ENCODE data around the gene GPHN.
"Not testable (repeated sequence)": the region's sequence is repeated elsewhere in the genome, so short reads cannot be mapped to it uniquely, and the experiment has no call there.

The GPHN gene

DNA sequence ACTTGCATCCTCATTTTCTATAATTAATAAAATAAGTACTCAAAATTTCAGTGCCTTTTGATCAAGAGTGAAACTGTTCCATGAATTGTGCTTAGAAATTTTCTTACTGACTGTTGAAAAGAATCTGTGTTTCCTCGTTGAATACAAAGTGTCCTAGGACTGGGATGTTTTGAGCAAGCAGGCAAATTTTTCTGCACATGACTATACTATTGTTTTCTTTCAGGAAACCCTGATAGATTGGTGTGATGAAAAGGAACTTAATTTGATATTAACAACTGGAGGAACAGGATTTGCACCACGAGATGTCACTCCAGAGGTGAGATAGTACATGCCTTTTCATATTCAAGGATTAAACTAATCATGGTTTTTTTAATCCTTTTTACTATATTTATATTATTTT is 316.3 kb downstream of the GPHN start:
- no peak overlapping the region for H3K4me3 ChIP-seq (ENCODE audit: control insufficient read depth, low read depth, low read length)
- DNase-seq (ENCODE audit: low read depth), result no peak
- TF ChIP-seq CTCF (conservative IDR thresholded peaks at IDR 0.05; ENCODE audit: control insufficient read depth, insufficient read depth, low read depth, low read length), result no peak

DNA sequence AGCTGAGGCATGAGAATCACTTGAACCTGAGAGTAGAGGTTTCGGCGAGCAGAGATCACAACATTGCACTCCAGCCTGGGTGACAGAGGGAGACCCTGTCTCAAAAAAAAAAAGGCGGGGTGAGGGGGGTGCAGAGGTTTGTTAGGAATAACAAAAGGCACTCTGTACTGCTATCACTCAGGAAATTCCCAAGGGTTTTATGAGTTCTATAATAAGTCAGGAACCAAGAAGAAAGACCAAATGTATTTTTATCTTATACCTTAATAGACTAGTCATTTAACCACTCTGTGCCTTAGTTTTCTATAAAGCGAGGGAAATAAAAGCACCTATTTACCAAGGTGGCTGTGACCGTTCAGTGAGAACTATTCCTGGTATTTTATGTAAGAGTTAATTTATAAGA is 319.2 kb downstream of the GPHN start:
- TF ChIP-seq CTCF (conservative IDR thresholded peaks at IDR 0.05; ENCODE audit: control insufficient read depth, insufficient read depth, low read depth, low read length), result no peak
- H3K4me3 ChIP-seq (ENCODE audit: control insufficient read depth, low read depth, low read length), result no peak overlapping the region
- no peak for DNase-seq (ENCODE audit: low read depth)

GRCh38 chr14:66831173-66831572 is 323.2 kb downstream of the GPHN start:
- DNase-seq (ENCODE audit: low read depth), result no peak
- no peak for TF ChIP-seq CTCF (conservative IDR thresholded peaks at IDR 0.05; ENCODE audit: control insufficient read depth, insufficient read depth, low read depth, low read length)
- H3K4me3 ChIP-seq (ENCODE audit: control insufficient read depth, low read depth, low read length), result no peak overlapping the region

GRCh38 chr14:66833816-66834215 is 325.9 kb downstream of the GPHN start:
- H3K4me3 ChIP-seq (ENCODE audit: control insufficient read depth, low read depth, low read length), result no peak overlapping the region
- DNase-seq (ENCODE audit: low read depth), result no peak
- no peak for TF ChIP-seq CTCF (conservative IDR thresholded peaks at IDR 0.05; ENCODE audit: control insufficient read depth, insufficient read depth, low read depth, low read length)

DNA sequence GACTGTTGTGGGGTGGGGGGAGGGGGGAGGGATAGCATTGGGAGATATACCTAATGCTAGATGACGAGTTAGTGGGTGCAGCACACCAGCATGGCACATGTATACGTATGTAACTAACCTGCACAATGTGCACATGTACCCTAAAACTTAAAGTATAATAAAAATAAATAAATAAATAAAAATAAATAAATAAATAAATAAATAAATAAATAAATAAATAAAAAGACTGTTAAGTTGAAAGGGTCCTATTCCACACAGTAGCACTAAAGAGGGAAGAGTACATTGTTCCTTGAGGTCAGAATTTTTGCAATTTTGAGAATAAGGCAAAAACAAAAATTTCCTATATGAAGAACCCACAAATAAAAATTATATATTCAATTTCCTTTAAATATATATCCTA is 329.5 kb downstream of the GPHN start:
- DNase-seq (ENCODE audit: low read depth); H3K4me3 ChIP-seq (ENCODE audit: control insufficient read depth, low read depth, low read length): not testable (repeated sequence)

DNA sequence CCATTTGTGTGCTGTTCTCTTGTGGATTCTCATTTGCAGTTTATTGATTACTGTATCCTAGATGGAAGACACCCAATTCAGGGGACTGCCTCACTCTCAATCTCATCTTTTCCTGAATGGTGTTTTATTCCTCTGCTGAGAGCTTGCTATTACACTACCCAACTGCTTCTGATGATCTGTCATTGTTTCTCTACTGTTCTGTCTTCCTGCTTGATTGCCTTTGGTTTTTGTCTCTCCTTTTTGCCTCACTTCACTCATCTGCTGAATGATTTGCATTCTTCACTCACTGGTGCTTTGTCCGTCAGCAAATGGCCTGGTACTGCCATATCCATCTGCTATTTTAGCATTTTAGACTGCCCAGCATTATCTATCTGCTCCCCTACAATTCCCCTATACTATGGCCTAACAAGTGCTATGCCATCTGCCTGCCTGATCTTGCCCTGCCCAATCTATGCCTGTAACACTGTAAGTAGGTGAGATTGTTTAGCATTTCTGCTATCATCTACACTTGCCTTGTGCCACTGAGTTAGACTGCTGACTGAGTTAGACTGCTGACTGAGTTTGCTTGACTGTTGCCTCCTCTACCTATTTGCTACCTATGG is 335.1 kb downstream of the GPHN start:
- no peak for DNase-seq (ENCODE audit: low read depth)
- TF ChIP-seq CTCF (conservative IDR thresholded peaks at IDR 0.05; ENCODE audit: control insufficient read depth, insufficient read depth, low read depth, low read length), result no peak
- H3K4me3 ChIP-seq (ENCODE audit: control insufficient read depth, low read depth, low read length), result no peak overlapping the region

DNA sequence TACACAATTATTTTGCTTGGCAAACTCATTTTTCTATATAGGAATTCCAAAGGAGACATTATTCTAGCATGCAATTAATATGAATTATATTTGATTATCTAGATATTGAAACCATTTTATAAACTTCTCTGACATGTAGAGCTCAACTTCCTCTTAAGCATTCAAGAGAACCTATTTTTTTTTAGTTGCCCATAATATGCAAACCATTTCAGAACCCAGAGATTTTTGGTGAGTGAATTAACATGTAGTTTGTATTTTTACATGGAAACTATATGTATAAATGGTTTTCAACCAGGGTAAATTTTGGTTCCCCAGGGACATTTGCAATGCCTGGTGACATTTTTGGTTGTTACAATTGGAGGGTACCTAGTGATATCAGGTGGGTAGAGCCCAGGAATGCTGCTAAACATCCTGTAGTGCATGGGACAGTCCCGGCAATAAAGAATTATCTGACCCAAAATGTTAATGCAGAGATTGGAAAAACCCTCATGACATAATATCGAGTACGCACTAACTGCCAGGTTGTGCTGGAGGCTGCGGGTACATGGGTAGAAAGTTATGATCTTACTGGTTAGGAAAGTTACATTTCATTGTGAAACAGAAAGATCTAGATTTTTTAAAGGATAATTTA is 342.4 kb downstream of the GPHN start:
- no peak for TF ChIP-seq CTCF (conservative IDR thresholded peaks at IDR 0.05; ENCODE audit: control insufficient read depth, insufficient read depth, low read depth, low read length)
- no peak overlapping the region for H3K4me3 ChIP-seq (ENCODE audit: control insufficient read depth, low read depth, low read length)
- no peak for DNase-seq (ENCODE audit: low read depth)
